Testis (tissue), 3 donors: ENCODE data around the gene EVA1B. TPM values are rescaled to one million over a fixed set of nuclear protein-coding genes. Genes with fewer than 3 reads are reported as not detected.

ENCODE experiments used
- DNase-seq: peaks from one replicate; pipeline ENCODE4 v3.0.0-alpha.2; 2019
- H3K27ac ChIP-seq, 2 donors: fragments of 200-600 bp; sonication (generic); one replicate each; pipeline ENCODE4 v1.5.1; 2019
- H3K27me3 ChIP-seq: fragments of 200-600 bp; sonication (generic); one replicate; pipeline ENCODE4 v1.5.1; 2019
- H3K36me3 ChIP-seq: fragments of 200-600 bp; sonication (generic); one replicate; pipeline ENCODE4 v1.5.1; 2017; ENCODE audit warnings: low read depth; ENCODE audit errors: missing control alignments
- H3K4me1 ChIP-seq: fragments of 200-600 bp; sonication (generic); one replicate; pipeline ENCODE4 v1.5.1; 2019
- H3K4me3 ChIP-seq, 2 donors: fragments of 200-600 bp; sonication (generic); one replicate each; pipeline ENCODE4 v1.5.1; 2017 to 2019
- H3K9me3 ChIP-seq: fragments of 200-600 bp; sonication (generic); one replicate; pipeline ENCODE4 v1.5.1; 2017
- POLR2A ChIP-seq: fragments of 450-650 bp; IDR thresholded peaks from one replicate; pipeline ENCODE4 v1.6.1; 2017; ENCODE audit warnings: antibody characterized with exemption, mild to moderate bottlenecking, moderate library complexity
- WGBS, 2 donors: methylation state at CpG; one replicate each; pipeline ENCODE4 v1.1.5; 2018; 5-methylcytosine and 5-hydroxymethylcytosine counted together
- intact Hi-C: fragments of 100-400 bp; cut with DNase I; formaldehyde crosslinking; loops from one replicate; pipeline ENCODE4 v1.15.1; 2023; ENCODE audit warnings: low total_unique reads
- polyA plus RNA-seq: library from polyadenylated mRNA; stranded (reverse); fragments of 350-450 nt; fragmentation: Illumina TruSeq; extraction: RNeasy Lipid Tissue Mini Kit (QIAGEN cat#74804); gene quantifications from one replicate; pipeline ENCODE4 v1.2.3, GENCODE V29; 2014; ENCODE audit warnings: low read depth, low replicate concordance; ENCODE audit not compliant: insufficient read depth
- total RNA-seq, 2 donors: library from RNA; depleted of rRNA; stranded (reverse); fragments of >200 nt; gene quantifications; one replicate each; pipeline ENCODE4 v1.2.3, GENCODE V29; 2016
- TF ChIP-seq, protein P1 (sequence below), 3 experiments: fragments of 450-650 bp in 2 of 3; fragments of 200-600 bp in 1 of 3; sonication (generic) in 1 of 3; IDR thresholded peaks; one replicate each; pipeline ENCODE4 v1.5.1; 2016 to 2019; ENCODE audit warnings: antibody characterized with exemption in 3 of 3, mild to moderate bottlenecking in 2 of 3, moderate library complexity in 1 of 3

Gene EVA1B
- total and polyA plus RNA-seq, 3 donors from 2014 or later: 9.1 to 19.4 (median 9.6) TPM

DNA sequence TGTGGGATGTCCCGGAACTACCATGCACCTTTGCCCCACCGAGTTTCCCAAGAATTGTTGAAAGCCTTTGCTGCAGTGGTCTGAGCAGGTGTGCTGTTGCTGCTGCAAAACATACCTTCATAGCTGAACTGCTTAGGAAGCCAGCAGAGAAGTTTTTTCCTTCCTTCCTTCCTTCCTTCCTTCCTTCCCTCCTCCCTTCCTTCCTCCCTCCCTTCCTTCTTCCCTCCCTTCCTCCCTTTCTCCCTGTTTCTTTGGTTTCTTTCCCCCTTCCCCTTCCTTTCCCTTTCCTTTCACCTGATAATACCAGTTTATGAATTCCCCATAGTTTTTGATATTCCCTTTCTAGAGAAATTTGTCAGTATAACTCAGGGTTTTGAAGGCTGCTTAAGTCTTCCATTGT lies 28.1 kb downstream of the EVA1B start:
- no peak for TF ChIP-seq POLR2A
- TF ChIP-seq, protein P1, sequence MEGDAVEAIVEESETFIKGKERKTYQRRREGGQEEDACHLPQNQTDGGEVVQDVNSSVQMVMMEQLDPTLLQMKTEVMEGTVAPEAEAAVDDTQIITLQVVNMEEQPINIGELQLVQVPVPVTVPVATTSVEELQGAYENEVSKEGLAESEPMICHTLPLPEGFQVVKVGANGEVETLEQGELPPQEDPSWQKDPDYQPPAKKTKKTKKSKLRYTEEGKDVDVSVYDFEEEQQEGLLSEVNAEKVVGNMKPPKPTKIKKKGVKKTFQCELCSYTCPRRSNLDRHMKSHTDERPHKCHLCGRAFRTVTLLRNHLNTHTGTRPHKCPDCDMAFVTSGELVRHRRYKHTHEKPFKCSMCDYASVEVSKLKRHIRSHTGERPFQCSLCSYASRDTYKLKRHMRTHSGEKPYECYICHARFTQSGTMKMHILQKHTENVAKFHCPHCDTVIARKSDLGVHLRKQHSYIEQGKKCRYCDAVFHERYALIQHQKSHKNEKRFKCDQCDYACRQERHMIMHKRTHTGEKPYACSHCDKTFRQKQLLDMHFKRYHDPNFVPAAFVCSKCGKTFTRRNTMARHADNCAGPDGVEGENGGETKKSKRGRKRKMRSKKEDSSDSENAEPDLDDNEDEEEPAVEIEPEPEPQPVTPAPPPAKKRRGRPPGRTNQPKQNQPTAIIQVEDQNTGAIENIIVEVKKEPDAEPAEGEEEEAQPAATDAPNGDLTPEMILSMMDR (IDR thresholded peaks at IDR 0.05): no peak
- intact Hi-C loops: no loop called here
- Histone ChIP-seq H3K4me1 (no peaks in the 10 kb centered on the region), H3K4me3 (no peak overlapping the region), H3K27ac (no peak overlapping the region), H3K27me3 (no peaks in the 10 kb centered on the region), H3K9me3 (no peaks in the 10 kb centered on the region), H3K36me3 (no peaks in the 10 kb centered on the region)
- peak; percentile 10 for DNase-seq
- 97 to 98% methylated on average over 2 of the region's 2 CpGs for WGBS, 2 donors

DNA sequence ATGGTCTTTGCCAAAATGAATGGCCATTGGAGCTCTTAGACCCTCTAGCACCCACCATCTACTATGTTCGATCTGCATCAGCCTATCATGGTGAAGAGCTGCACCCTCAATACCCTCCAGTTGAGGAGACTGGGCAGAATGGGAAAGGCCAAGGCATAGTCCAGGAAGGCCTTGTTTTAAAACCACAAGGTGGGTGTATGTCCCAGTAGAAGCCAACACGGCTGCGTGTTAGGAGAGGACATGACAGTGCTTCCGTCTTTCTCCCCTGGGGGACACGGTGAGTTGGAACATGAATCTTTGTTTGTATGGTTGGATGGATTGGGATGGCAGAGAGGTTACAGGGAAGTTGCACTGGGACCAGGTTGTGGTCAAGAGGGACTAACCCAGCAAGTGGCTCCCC lies 35.9 kb downstream of the EVA1B start:
- Histone ChIP-seq H3K9me3 (no peaks in the 10 kb centered on the region), H3K27ac (peak overlapping the region in 1 of 2 donors; percentile 71), H3K4me1 (peaks cover 21% of the 10 kb centered on the region), H3K4me3 (no peak overlapping the region), H3K27me3 (no peaks in the 10 kb centered on the region), H3K36me3 (no peaks in the 10 kb centered on the region)
- TF ChIP-seq, protein P1 (IDR thresholded peaks at IDR 0.05): no peak
- TF ChIP-seq POLR2A: no peak
- WGBS, 2 donors: 85 to 89% methylated on average over 5 of the region's 5 CpGs
- intact Hi-C loops: loop anchor here (10.0 kb wide), 2 partner anchors 63 to 133 kb away; partner anchors contain the start of genes MAP7D1 and THRAP3
- no peak for DNase-seq

DNA sequence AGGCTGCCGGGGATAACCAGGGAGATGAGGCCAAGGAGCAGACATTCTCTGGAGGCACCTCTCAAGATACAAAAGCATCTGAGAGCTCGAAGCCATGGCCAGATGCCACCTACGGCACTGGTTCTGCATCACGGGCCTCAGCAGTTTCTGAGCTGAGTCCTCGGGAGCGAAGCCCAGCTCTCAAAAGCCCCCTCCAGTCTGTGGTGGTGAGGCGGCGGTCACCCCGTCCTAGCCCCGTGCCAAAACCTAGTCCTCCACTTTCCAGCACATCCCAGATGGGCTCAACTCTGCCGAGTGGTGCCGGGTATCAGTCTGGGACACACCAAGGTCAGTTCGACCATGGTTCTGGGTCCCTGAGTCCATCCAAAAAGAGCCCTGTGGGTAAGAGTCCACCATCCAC lies 36.6 kb downstream of the EVA1B start:
- DNase-seq: no peak

DNA sequence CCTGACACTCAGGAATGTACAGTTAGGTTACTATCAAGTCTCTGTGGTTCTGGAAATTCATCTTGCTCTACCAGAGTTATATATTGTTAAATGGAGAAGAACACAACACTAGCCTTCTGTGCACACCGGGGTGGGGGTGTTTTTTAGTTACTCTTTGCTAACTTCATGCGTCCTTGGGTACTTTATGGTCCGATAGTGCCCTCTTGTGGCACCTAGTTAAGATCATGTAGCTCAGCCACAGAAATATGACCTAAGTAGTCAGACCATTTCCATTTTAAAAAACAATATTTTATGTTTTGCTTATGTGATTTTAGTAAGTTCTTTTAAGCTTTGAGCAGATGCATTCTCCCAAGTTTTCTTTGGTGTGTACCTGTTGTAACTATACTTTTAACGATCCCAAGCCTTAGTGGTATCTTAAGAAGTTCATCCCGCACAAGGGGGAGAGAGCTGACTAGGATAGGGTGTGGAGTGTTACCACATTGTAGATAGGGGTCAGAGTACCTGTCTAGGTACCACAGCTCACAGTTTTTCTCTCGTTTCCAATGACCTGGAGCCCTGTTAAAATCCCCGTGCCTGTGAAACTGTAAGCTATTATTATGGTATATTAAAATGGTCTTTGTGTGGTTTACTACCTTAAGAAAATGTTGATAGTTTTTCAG lies 37.9 kb downstream of the EVA1B start:
- WGBS, 2 donors: 44 to 49% methylated on average over 7 of the region's 7 CpGs
- intact Hi-C loops: loop anchor here (10.0 kb wide), 2 partner anchors 61 to 131 kb away; partner anchors contain the start of genes MAP7D1 and THRAP3
- peak; percentile 90 for DNase-seq
- TF ChIP-seq, protein P1 (IDR thresholded peaks at IDR 0.05): peak; percentile 63 to 83 (median 82)
- no peak for TF ChIP-seq POLR2A
- no peak overlapping the region for H3K4me3 ChIP-seq
- H3K4me1 ChIP-seq: peaks cover 28% of the 10 kb centered on the region
- no peaks in the 10 kb centered on the region for H3K9me3 ChIP-seq
- H3K27ac ChIP-seq: peak overlapping the region; percentile 64 to 71
- no peaks in the 10 kb centered on the region for H3K36me3 ChIP-seq
- H3K27me3 ChIP-seq: no peaks in the 10 kb centered on the region

More for the DNA sequence above, 36.6 kb downstream of the EVA1B start:
- H3K27ac ChIP-seq: peak overlapping the region; percentile 18 to 71
- intact Hi-C loops: loop anchor here (10.0 kb wide), 2 partner anchors 62 to 132 kb away; partner anchors contain the start of genes MAP7D1 and THRAP3
- H3K4me1 ChIP-seq: peaks cover 21% of the 10 kb centered on the region
- H3K36me3 ChIP-seq: no peaks in the 10 kb centered on the region
- 72 to 87% methylated on average over 12 to 13 of the region's 13 CpGs for WGBS, 2 donors
- no peaks in the 10 kb centered on the region for H3K27me3 ChIP-seq
- H3K4me3 ChIP-seq: no peak overlapping the region
- no peaks in the 10 kb centered on the region for H3K9me3 ChIP-seq
- TF ChIP-seq, protein P1 (IDR thresholded peaks at IDR 0.05): no peak
- TF ChIP-seq POLR2A: no peak

DNA sequence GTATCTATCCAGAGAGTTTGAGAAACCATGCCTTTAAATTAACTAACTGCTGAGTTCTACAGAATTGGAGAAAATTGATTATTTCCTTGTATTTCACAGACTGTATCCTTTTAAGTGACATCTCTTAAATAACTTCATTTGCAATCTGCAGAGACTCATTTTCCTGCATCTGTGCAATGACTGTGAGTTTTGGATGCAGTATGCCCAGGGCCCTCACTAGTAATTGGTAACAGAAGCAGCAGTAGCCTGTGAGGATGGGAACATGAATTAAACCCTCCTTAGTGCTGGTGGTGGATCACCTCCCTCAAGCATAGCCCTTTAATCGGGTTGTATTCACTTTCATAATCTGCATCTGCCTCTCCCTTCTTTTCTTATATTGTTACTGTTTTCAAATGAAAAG lies 38.9 kb downstream of the EVA1B start:
- DNase-seq: no peak
- 33 to 50% methylated on average over 1 of the region's 1 CpG for WGBS, 2 donors
- intact Hi-C loops: loop anchor here (10.0 kb wide), 2 partner anchors 60 to 130 kb away; partner anchors contain the start of genes MAP7D1 and THRAP3
- H3K4me1 ChIP-seq: peaks cover 39% of the 10 kb centered on the region
- no peak overlapping the region for H3K27ac ChIP-seq
- H3K9me3 ChIP-seq: no peaks in the 10 kb centered on the region
- TF ChIP-seq POLR2A: no peak
- no peak overlapping the region for H3K4me3 ChIP-seq
- no peaks in the 10 kb centered on the region for H3K27me3 ChIP-seq
- H3K36me3 ChIP-seq: no peaks in the 10 kb centered on the region
